H1 (cell line): ENCODE measurements around the gene AIRE. TPM values are rescaled to one million over a fixed set of nuclear protein-coding genes. Genes with fewer than 3 reads are reported as not detected.
"Not testable (repeated sequence)": the region's sequence is repeated elsewhere in the genome, so short reads cannot be mapped to it uniquely, and the experiment has no call there.

ENCODE experiments used
- CTCF ChIA-PET: fragments of 300-600 bp; sonication (Branson Sonifier 250); formaldehyde crosslinking; loops from one replicate; lab custom pipeline; 2021; ENCODE audit not compliant: partially characterized antibody; lab: Charles Lee
- POLR2A ChIA-PET: fragments of 300-600 bp; sonication (Branson Sonifier 250); formaldehyde crosslinking; loops from one replicate; lab custom pipeline; 2021; ENCODE audit warnings: inconsistent platforms; ENCODE audit not compliant: partially characterized antibody; lab: Charles Lee
- DNase-seq, 2 experiments: peaks; one replicate each; pipeline versions ENCODE4 v3.0.0 to v3.0.0-alpha.2; 2010 to 2022; ENCODE audit warnings: low spot score in 2 of 2, low read depth in 1 of 2, mixed read lengths in 1 of 2
- FAIRE-seq: peaks from 2 replicates; lab custom pipeline; 2011; peaks lifted over from hg19 to GRCh38; lab: Jason Lieb, UNC
- H2AFZ ChIP-seq: 2 replicates; pipeline ENCODE4 v1.8.1; 2012; ENCODE audit warnings: low read length, inconsistent platforms
- H2AK5ac ChIP-seq: 2 replicates; pipeline ENCODE4 v1.6.1; 2013; ENCODE audit warnings: low read depth, low read length
- H2BK120ac ChIP-seq: replicated peaks from 2 replicates; pipeline ENCODE3; 2013; ENCODE audit warnings: low read depth, low read length, inconsistent platforms
- H2BK12ac ChIP-seq: 2 replicates; pipeline ENCODE4 v1.6.1; 2013; ENCODE audit warnings: low read depth, low read length
- H2BK15ac ChIP-seq: 2 replicates; pipeline ENCODE4 v1.6.1; 2013; ENCODE audit warnings: low read length
- H2BK20ac ChIP-seq: 2 replicates; pipeline ENCODE4 v1.6.1; 2013; ENCODE audit warnings: low read length
- H2BK5ac ChIP-seq: 2 replicates; pipeline ENCODE4 v1.6.1; 2013; ENCODE audit warnings: low read depth, low read length
- H3K14ac ChIP-seq: 2 replicates; pipeline ENCODE4 v1.6.1; 2013; ENCODE audit warnings: inconsistent platforms; ENCODE audit not compliant: insufficient read length
- H3K18ac ChIP-seq: 2 replicates; pipeline ENCODE4 v1.6.1; 2013; ENCODE audit warnings: low read length; ENCODE audit errors: extremely low read depth
- H3K23ac ChIP-seq: 2 replicates; pipeline ENCODE4 v1.6.1; 2013; ENCODE audit warnings: inconsistent platforms; ENCODE audit not compliant: insufficient read length
- H3K23me2 ChIP-seq: 2 replicates; pipeline ENCODE4 v1.6.1; 2013; ENCODE audit warnings: low read depth, low read length
- H3K27ac ChIP-seq: 2 replicates; pipeline ENCODE4 v1.6.1; 2011; ENCODE audit warnings: low read depth, low read length, inconsistent platforms
- H3K27me3 ChIP-seq, 4 experiments: replicated peaks in 1 of 4; 1 replicate in 1 of 4; 2 replicates in 3 of 4; pipeline versions ENCODE4 v1.6.1 to v1.8.1; 2011 to 2013; ENCODE audit warnings: low read length in 3 of 4, mild to moderate bottlenecking in 3 of 4, inconsistent platforms in 2 of 4, mixed read lengths in 2 of 4, moderate library complexity in 1 of 4; ENCODE audit not compliant: control insufficient read depth in 3 of 4, insufficient read depth in 3 of 4; ENCODE audit errors: extremely low read depth in 1 of 4
- H3K36me3 ChIP-seq, 4 experiments: 2 replicates each; pipeline versions ENCODE4 v1.6.1 to v1.8.1; 2011 to 2013; ENCODE audit warnings: mild to moderate bottlenecking in 4 of 4, low read length in 3 of 4, moderate library complexity in 2 of 4, control low read depth in 1 of 4, inconsistent platforms in 1 of 4; ENCODE audit not compliant: insufficient read depth in 4 of 4, control insufficient read depth in 2 of 4
- H3K4ac ChIP-seq: replicated peaks from 2 replicates; pipeline ENCODE3; 2013; ENCODE audit warnings: low read length, low read depth, mixed read lengths, inconsistent platforms; ENCODE audit not compliant: insufficient read length
- H3K4me1 ChIP-seq, 4 experiments: replicated peaks in 1 of 4; 1 replicate in 1 of 4; 2 replicates in 3 of 4; pipeline versions ENCODE4 v1.6.1 to v1.8.1; 2011 to 2013; ENCODE audit warnings: low read length in 3 of 4, inconsistent platforms in 2 of 4, mixed read lengths in 1 of 4; ENCODE audit not compliant: insufficient read depth in 4 of 4, control insufficient read depth in 3 of 4
- H3K4me2 ChIP-seq, 2 experiments: 2 replicates each; pipeline versions ENCODE4 v1.6.1 to v1.8.1; 2011 to 2013; ENCODE audit warnings: low read depth in 2 of 2, low read length in 2 of 2, control low read depth in 1 of 2, inconsistent platforms in 1 of 2, mild to moderate bottlenecking in 1 of 2; ENCODE audit not compliant: insufficient read depth in 1 of 2
- H3K4me3 ChIP-seq, 4 experiments: fragments of 200-600, 300-600 bp in 1 of 4; sonication (generic), shearing (Covaris generic), sonication (Bioruptor Twin) in 1 of 4; 2 replicates each; pipeline versions ENCODE4 v1.5.1 to v1.8.1; 2011 to 2016; ENCODE audit warnings: low read length in 4 of 4, low read depth in 3 of 4, control low read depth in 2 of 4, inconsistent platforms in 2 of 4, mild to moderate bottlenecking in 2 of 4, mixed read lengths in 1 of 4, moderate library complexity in 1 of 4; ENCODE audit not compliant: insufficient read depth in 2 of 4; ENCODE audit errors: extremely low read depth in 1 of 4
- H3K56ac ChIP-seq: replicated peaks from 2 replicates; pipeline ENCODE3; 2013; ENCODE audit warnings: low read depth, mild to moderate bottlenecking, mixed read lengths, low read length, inconsistent platforms; ENCODE audit not compliant: insufficient read length
- H3K79me1 ChIP-seq: 2 replicates; pipeline ENCODE4 v1.6.1; 2013; ENCODE audit warnings: low read depth, low read length, control low read depth
- H3K79me2 ChIP-seq, 2 experiments: 2 replicates each; pipeline versions ENCODE4 v1.6.1 to v1.8.1; 2012 to 2013; ENCODE audit warnings: low read length in 2 of 2, mild to moderate bottlenecking in 2 of 2, inconsistent platforms in 1 of 2; ENCODE audit not compliant: insufficient read depth in 2 of 2, control insufficient read depth in 1 of 2
- H3K9ac ChIP-seq, 4 experiments: replicated peaks in 1 of 4; 1 replicate in 1 of 4; 2 replicates in 3 of 4; pipeline versions ENCODE4 v1.6.1 to v1.8.1; 2011 to 2013; ENCODE audit warnings: low read depth in 3 of 4, low read length in 3 of 4, control low read depth in 2 of 4, mild to moderate bottlenecking in 2 of 4, moderate library complexity in 2 of 4, inconsistent platforms in 1 of 4; ENCODE audit errors: extremely low read depth in 1 of 4
- H3K9me3 ChIP-seq, 2 experiments: 2 replicates each; pipeline versions ENCODE4 v1.6.1 to v1.8.1; 2012 to 2013; ENCODE audit warnings: mild to moderate bottlenecking in 2 of 2, moderate library complexity in 2 of 2, control low read depth in 1 of 2, inconsistent platforms in 1 of 2, low read depth in 1 of 2, low read length in 1 of 2, mixed read lengths in 1 of 2; ENCODE audit not compliant: insufficient read depth in 2 of 2
- H4K20me1 ChIP-seq, 2 experiments: replicated peaks in 1 of 2; 2 replicates each; pipeline versions ENCODE3 to v1.8.1; 2011 to 2013; ENCODE audit warnings: inconsistent platforms in 2 of 2, low read length in 2 of 2, mild to moderate bottlenecking in 1 of 2; ENCODE audit not compliant: insufficient read depth in 2 of 2, control insufficient read depth in 1 of 2
- H4K5ac ChIP-seq: 2 replicates; pipeline ENCODE4 v1.6.1; 2013; ENCODE audit warnings: low read length, low read depth, mixed read lengths, inconsistent platforms; ENCODE audit not compliant: insufficient read length
- H4K8ac ChIP-seq: 2 replicates; pipeline ENCODE4 v1.8.0; 2013; ENCODE audit warnings: mild to moderate bottlenecking, moderate library complexity, low read length, inconsistent platforms; ENCODE audit not compliant: insufficient read depth; ENCODE audit errors: extremely low read depth
- H4K91ac ChIP-seq: replicated peaks from 2 replicates; pipeline ENCODE3; 2013; ENCODE audit warnings: low read length, mixed read lengths, inconsistent platforms; ENCODE audit not compliant: insufficient read length
- RAD21 ChIP-seq, 2 experiments: IDR thresholded peaks in 1 of 2; conservative IDR thresholded peaks in 1 of 2; 2 replicates each; pipeline ENCODE4 v1.6.1; 2011; ENCODE audit warnings: low read depth in 2 of 2, low read length in 2 of 2, improper control_type of control experiment in 1 of 2, inconsistent platforms in 1 of 2, mild to moderate bottlenecking in 1 of 2, moderate library complexity in 1 of 2
- WGBS, 2 experiments: shearing (Covaris generic) in 1 of 2; methylation state at CpG; one replicate each; pipeline versions ENCODE4 v1.1.6 to v1.1.7; 2013 to 2015; ENCODE audit warnings: low lambda C conversion rate in 2 of 2, mixed read lengths in 2 of 2, inconsistent platforms in 1 of 2, low coverage in 1 of 2, missing lambda C conversion rate in 1 of 2; ENCODE audit not compliant: insufficient replicate concordance in 2 of 2, insufficient coverage in 1 of 2, insufficient read length in 1 of 2; ENCODE audit errors: extremely low coverage in 1 of 2, missing lambda C conversion rate in 1 of 2; 5-methylcytosine and 5-hydroxymethylcytosine counted together
- polyA plus RNA-seq, 7 experiments: library from polyadenylated mRNA; depleted of rRNA in 3 of 7; stranded (reverse) in 5 of 7; unstranded in 2 of 7; fragments of >200 nt in 5 of 7; fragments of 200-250 nt in 2 of 7; gene quantifications; 1 replicate in 5 of 7; 2 replicates in 1 of 7; 4 replicates in 1 of 7; pipeline versions ENCODE4 v1.2.1 to v1.2.3, GENCODE V29; 2011 to 2013; ENCODE audit warnings: missing spikeins in 2 of 7, mixed read lengths in 2 of 7
- total RNA-seq: library from RNA; stranded (reverse); fragmentation: NEBNext Ultra II Directional; extraction: Animal tissue kit (Norgen Biotek cat#: 25700); gene quantifications from 2 replicates; pipeline ENCODE4 v1.2.1, GENCODE V29; 2021
- TF ChIP-seq, protein P1 (sequence below), 3 experiments: IDR thresholded peaks; 1 replicate in 2 of 3; 2 replicates in 1 of 3; pipeline versions ENCODE4 v1.5.1 to v1.6.1; 2011; ENCODE audit warnings: low read length in 3 of 3, mild to moderate bottlenecking in 3 of 3, inconsistent platforms in 2 of 3, low read depth in 1 of 3, moderate library complexity in 1 of 3; ENCODE audit not compliant: insufficient read depth in 1 of 3; ENCODE audit errors: control extremely low read depth in 1 of 3

AIRE gene
- total and polyA plus RNA-seq, 2 of the 8 experiments (the other 6 are each of a cell fraction or from before 2014, with no cell fraction given): 0.09 TPM; not detected in 1

DNA sequence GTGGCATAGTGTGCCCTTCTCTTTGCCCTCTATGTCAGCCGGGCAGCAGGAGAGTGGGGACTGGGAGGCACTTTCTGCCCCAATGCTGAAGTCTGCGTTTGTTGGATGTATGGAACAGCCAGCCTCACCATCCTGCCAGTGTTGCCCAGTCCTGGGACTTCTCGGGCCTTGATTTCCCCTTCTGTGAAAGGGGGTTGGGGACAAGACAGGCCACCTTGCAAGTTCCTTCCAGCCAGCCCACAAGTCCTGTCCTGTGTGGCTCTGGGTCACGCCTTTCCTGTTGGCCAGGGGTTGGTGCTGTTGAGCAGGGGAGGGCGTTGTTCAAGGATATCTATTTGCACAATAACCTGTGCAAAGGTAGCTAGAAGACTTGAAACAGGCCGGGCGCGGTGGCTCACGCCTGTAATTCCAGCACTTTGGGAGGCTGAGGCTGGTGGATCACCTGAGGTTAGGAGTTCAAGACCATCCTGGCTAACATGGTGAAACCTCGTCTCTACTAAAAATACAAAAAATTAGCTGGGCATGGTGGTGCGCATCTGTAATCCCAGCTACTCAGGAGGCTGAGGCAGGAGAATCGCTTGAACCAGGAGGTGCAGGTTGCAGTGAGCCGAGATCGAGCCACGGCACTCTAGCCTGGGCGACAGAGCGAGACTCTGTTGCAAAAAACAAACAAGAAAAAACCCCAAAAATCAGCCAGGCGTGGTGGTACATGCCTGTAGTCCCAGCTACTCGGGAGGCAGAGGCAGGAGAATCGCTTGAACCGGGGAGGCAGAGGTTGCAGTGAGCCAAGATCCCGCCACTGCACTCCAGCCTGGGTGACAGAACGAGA, 17.1 kb downstream of the AIRE start:
- H3K79me2 ChIP-seq, H2AK5ac ChIP-seq, H2BK20ac ChIP-seq, H3K9me3 ChIP-seq, H3K27ac ChIP-seq, H3K56ac ChIP-seq, H3K27me3 ChIP-seq, H2BK15ac ChIP-seq, H3K36me3 ChIP-seq, DNase-seq, H4K8ac ChIP-seq, H3K23ac ChIP-seq, H3K14ac ChIP-seq, H3K79me1 ChIP-seq, H3K9ac ChIP-seq, H4K5ac ChIP-seq, H3K4me2 ChIP-seq, H2AFZ ChIP-seq, H2BK120ac ChIP-seq, H2BK5ac ChIP-seq, H3K18ac ChIP-seq, H3K4ac ChIP-seq, FAIRE-seq, H3K4me3 ChIP-seq, H4K91ac ChIP-seq, H2BK12ac ChIP-seq: not testable (repeated sequence)
- ChIA-PET CTCF (interaction anchor here (0.8 to 1.7 kb wide), 5 partner anchors 13 to 188 kb away, joined by 3 to 5 read pairs (median 3); no protein-coding TSS in a partner anchor), POLR2A (interaction anchor here (0.6 kb wide), 1 partner anchor 41 kb away, joined by 3 read pairs; no protein-coding TSS in a partner anchor)
- 90% methylated on average over 21 of the region's 23 CpGs; no CpG with 5 or more reads in 1 of the 2 experiments for WGBS, 2 experiments
- Histone ChIP-seq H4K20me1 (peaks cover 9 to 15% of the 10 kb centered on the region in 2 experiments), H3K23me2 (peaks cover 12% of the 10 kb centered on the region; the same call in 1 of the 2 replicates), H3K4me1 (peaks cover 0 to 16% (median 4%) of the 10 kb centered on the region in 4 experiments; a peak in 5 of 7 replicates)
- TF ChIP-seq RAD21 (IDR thresholded peaks at IDR 0.05 in 1 of 2, conservative IDR thresholded peaks at IDR 0.05 in 1 of 2; ENCODE audit: low read depth in 2 of 2, low read length in 2 of 2): peak in 1 of 2 experiments; percentile 33; a peak in 2 of 4 replicates
- TF ChIP-seq, protein P1, sequence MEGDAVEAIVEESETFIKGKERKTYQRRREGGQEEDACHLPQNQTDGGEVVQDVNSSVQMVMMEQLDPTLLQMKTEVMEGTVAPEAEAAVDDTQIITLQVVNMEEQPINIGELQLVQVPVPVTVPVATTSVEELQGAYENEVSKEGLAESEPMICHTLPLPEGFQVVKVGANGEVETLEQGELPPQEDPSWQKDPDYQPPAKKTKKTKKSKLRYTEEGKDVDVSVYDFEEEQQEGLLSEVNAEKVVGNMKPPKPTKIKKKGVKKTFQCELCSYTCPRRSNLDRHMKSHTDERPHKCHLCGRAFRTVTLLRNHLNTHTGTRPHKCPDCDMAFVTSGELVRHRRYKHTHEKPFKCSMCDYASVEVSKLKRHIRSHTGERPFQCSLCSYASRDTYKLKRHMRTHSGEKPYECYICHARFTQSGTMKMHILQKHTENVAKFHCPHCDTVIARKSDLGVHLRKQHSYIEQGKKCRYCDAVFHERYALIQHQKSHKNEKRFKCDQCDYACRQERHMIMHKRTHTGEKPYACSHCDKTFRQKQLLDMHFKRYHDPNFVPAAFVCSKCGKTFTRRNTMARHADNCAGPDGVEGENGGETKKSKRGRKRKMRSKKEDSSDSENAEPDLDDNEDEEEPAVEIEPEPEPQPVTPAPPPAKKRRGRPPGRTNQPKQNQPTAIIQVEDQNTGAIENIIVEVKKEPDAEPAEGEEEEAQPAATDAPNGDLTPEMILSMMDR (IDR thresholded peaks at IDR 0.05; ENCODE audit: control extremely low read depth in 1 of 3, insufficient read depth in 1 of 3, low read depth in 1 of 3, low read length in 3 of 3): peak in 2 of 3 experiments; percentile 48 to 57; a peak in 3 of 4 replicates
